B cell (primary cell): ENCODE data around the gene CLVS2. TPM values are rescaled to one million over a fixed set of nuclear protein-coding genes. Genes with fewer than 3 reads are reported as not detected.

Experiments
- ATAC-seq: fragments of 200-7000 bp; cut with Tn5 transposase; one replicate; pipeline ENCODE4 v1.10.0; 2021; ENCODE audit warnings: low read depth, mild to moderate bottlenecking, moderate number of reproducible peaks, moderate library complexity
- CTCF ChIA-PET: fragments of 350-600 bp; sonication (Branson Sonifier 250); formaldehyde crosslinking; loops from one replicate; lab custom pipeline; 2021; ENCODE audit warnings: antibody characterized with exemption, inconsistent platforms; lab: Charles Lee
- POLR2A ChIA-PET: fragments of 350-600 bp; sonication (Branson Sonifier 250); formaldehyde crosslinking; loops from one replicate; lab custom pipeline; 2021; ENCODE audit warnings: antibody characterized with exemption; lab: Charles Lee
- DNase-seq: peaks from one replicate; pipeline ENCODE4 v3.0.0; 2013
- H2AFZ ChIP-seq: 2 replicates; pipeline ENCODE4 v1.6.1; 2012; ENCODE audit warnings: mild to moderate bottlenecking, low read depth, low read length; ENCODE audit not compliant: insufficient read depth, poor library complexity, severe bottlenecking
- H3K27ac ChIP-seq, 2 donors: 1 replicate in 1 of 2; 2 replicates in 1 of 2; pipeline ENCODE4 v1.5.1; 2012 to 2013; ENCODE audit warnings: low read length in 2 of 2, mild to moderate bottlenecking in 2 of 2, moderate library complexity in 1 of 2
- H3K27me3 ChIP-seq, 4 experiments: fragments of 200-600 bp in 1 of 4; sonication (generic) in 1 of 4; replicated peaks in 1 of 4; 1 replicate in 2 of 4; 2 replicates in 2 of 4; pipeline versions ENCODE4 v1.6.1 to v1.7.0; 2013 to 2016; ENCODE audit warnings: low read length in 3 of 4, mild to moderate bottlenecking in 2 of 4, mixed read lengths in 1 of 4, moderate library complexity in 1 of 4; ENCODE audit not compliant: insufficient read depth in 4 of 4, control insufficient read depth in 3 of 4; ENCODE audit errors: control extremely low read depth in 1 of 4
- H3K36me3 ChIP-seq, 2 experiments: replicated peaks in 1 of 2; 1 replicate in 1 of 2; 2 replicates in 1 of 2; pipeline versions ENCODE4 v1.6.1 to v1.7.1; 2013; ENCODE audit warnings: low read length in 1 of 2; ENCODE audit not compliant: insufficient read depth in 2 of 2, control insufficient read depth in 1 of 2; ENCODE audit errors: control extremely low read depth in 1 of 2, extremely low read depth in 1 of 2
- H3K4me1 ChIP-seq, 2 donors: fragments of 200-600 bp in 1 of 2; sonication (generic) in 1 of 2; 1 replicate in 1 of 2; 2 replicates in 1 of 2; pipeline versions ENCODE4 v1.5.1 to v1.6.1; 2013 to 2017; ENCODE audit warnings: low read length in 2 of 2; ENCODE audit not compliant: control insufficient read depth in 2 of 2, insufficient read depth in 2 of 2
- H3K4me2 ChIP-seq: replicated peaks from 2 replicates; pipeline ENCODE3; 2012; ENCODE audit warnings: mild to moderate bottlenecking, low read depth, low read length; ENCODE audit not compliant: poor library complexity, severe bottlenecking
- H3K4me3 ChIP-seq, 5 experiments: fragments of 200-600 bp in 1 of 5; sonication (generic) in 1 of 5; 1 replicate in 3 of 5; 2 replicates in 2 of 5; pipeline versions ENCODE4 v1.5.1 to v1.7.0; 2011 to 2016; ENCODE audit warnings: low read length in 4 of 5, mild to moderate bottlenecking in 4 of 5, low read depth in 2 of 5, control low read depth in 1 of 5, moderate library complexity in 1 of 5; ENCODE audit not compliant: insufficient read depth in 1 of 5; ENCODE audit errors: control extremely low read depth in 1 of 5, extremely low read depth in 1 of 5
- H3K79me2 ChIP-seq: fragments of 200-600 bp; sonication (generic); one replicate; pipeline ENCODE4 v1.6.0; 2016; ENCODE audit warnings: low read length; ENCODE audit not compliant: control insufficient read depth, insufficient read depth
- H3K9ac ChIP-seq: fragments of 200-600 bp; sonication (generic); 2 replicates; pipeline ENCODE4 v1.6.1; 2017; ENCODE audit warnings: mild to moderate bottlenecking, low read length, moderate library complexity
- H3K9me3 ChIP-seq, 3 donors: one replicate each; pipeline versions ENCODE4 v1.6.1 to v1.7.1; 2013; ENCODE audit warnings: low read length in 2 of 3; ENCODE audit not compliant: control insufficient read depth in 2 of 3, insufficient read depth in 1 of 3; ENCODE audit errors: control extremely low read depth in 1 of 3
- H4K20me1 ChIP-seq: 2 replicates; pipeline ENCODE4 v1.6.0; 2012; ENCODE audit warnings: mild to moderate bottlenecking, low read length; ENCODE audit not compliant: insufficient read depth, control insufficient read depth, poor library complexity, severe bottlenecking
- H3K27ac Mint-ChIP-seq: one replicate; pipeline ENCODE4 v1.8.0; 2021; ENCODE audit warnings: mixed read lengths
- H3K27me3 Mint-ChIP-seq: one replicate; pipeline ENCODE4 v1.8.0; 2021; ENCODE audit warnings: mixed read lengths
- H3K4me1 Mint-ChIP-seq: one replicate; pipeline ENCODE4 v1.8.0; 2021; ENCODE audit warnings: mixed read lengths
- H3K4me3 Mint-ChIP-seq: one replicate; pipeline ENCODE4 v1.8.0; 2021; ENCODE audit warnings: mixed read lengths
- H3K9me3 Mint-ChIP-seq: one replicate; pipeline ENCODE4 v1.8.0; 2022; ENCODE audit warnings: mixed read lengths; ENCODE audit not compliant: insufficient read depth
- CTCF ChIP-seq: fragments of 200-600 bp; IDR thresholded peaks from one replicate; pipeline ENCODE4 v1.8.0; 2022; ENCODE audit warnings: antibody characterized with exemption, mild to moderate bottlenecking
- EZH2 ChIP-seq: IDR thresholded peaks from 2 replicates; pipeline ENCODE4 v1.6.1; 2012; ENCODE audit warnings: borderline replicate concordance, low read depth, mild to moderate bottlenecking, moderate library complexity, low read length; ENCODE audit not compliant: insufficient read depth, poor library complexity, severe bottlenecking
- WGBS: methylation state at CpG from one replicate; pipeline ENCODE4 v1.1.5; 2013; ENCODE audit warnings: missing lambda C conversion rate; ENCODE audit not compliant: insufficient coverage; 5-methylcytosine and 5-hydroxymethylcytosine counted together
- intact Hi-C: fragments of 100-400 bp; cut with micrococcal nuclease; formaldehyde crosslinking; loops from one replicate; pipeline ENCODE4 v1.10.0; 2022
- polyA plus RNA-seq: library from polyadenylated mRNA; depleted of rRNA; stranded (reverse); fragments of >200 nt; gene quantifications from 2 replicates; pipeline ENCODE4 v1.2.3, GENCODE V29; 2012
- total RNA-seq, 2 donors: library from RNA; stranded (reverse); fragments of 120-200 nt in 1 of 2; gene quantifications; 1 replicate in 1 of 2; 2 replicates in 1 of 2; pipeline versions ENCODE4 v1.2.3 to v1.2.4, GENCODE V29; 2013 to 2022

CLVS2 gene
- total and polyA plus RNA-seq, 2 donors (not counting 1 experiment from before 2014, with no cell fraction given): not detected

- no peak overlapping the region for H3K4me3 ChIP-seq
- no peaks in the 10 kb centered on the region for H3K27me3 ChIP-seq
- intact Hi-C loops: no loop called here
- POLR2A ChIA-PET: no interaction called here
- no peaks in the 10 kb centered on the region for H3K79me2 ChIP-seq
- H3K9me3 Mint-ChIP-seq: peaks cover 4% of the 10 kb centered on the region
- H3K9ac ChIP-seq: no peak overlapping the region
- H3K36me3 ChIP-seq: no peaks in the 10 kb centered on the region
- no peaks in the 10 kb centered on the region for H3K4me1 ChIP-seq
- H4K20me1 ChIP-seq: no peaks in the 10 kb centered on the region
- H3K9me3 ChIP-seq: no peaks in the 10 kb centered on the region
- no peak for TF ChIP-seq EZH2
- TF ChIP-seq CTCF: no peak
- H3K27ac ChIP-seq: no peak overlapping the region
- no peak overlapping the region for H3K4me3 Mint-ChIP-seq
- H3K27me3 Mint-ChIP-seq: no peaks in the 10 kb centered on the region
- no peak overlapping the region for H2AFZ ChIP-seq
- no CpG with 5 or more reads among the region's 1 CpG for WGBS
- no peak overlapping the region for H3K27ac Mint-ChIP-seq
- no peak for ATAC-seq
- CTCF ChIA-PET: no interaction called here
- DNase-seq: no peak
- no peaks in the 10 kb centered on the region for H3K4me1 Mint-ChIP-seq
- no peak overlapping the region for H3K4me2 ChIP-seq
Observed at GRCh38 chr6:123105561-123105960, 109.5 kb downstream of the CLVS2 start.

GRCh38 chr6:123116370-123116769 lies 120.3 kb downstream of the CLVS2 start:
- Histone ChIP-seq H4K20me1 (no peaks in the 10 kb centered on the region), H3K79me2 (no peaks in the 10 kb centered on the region), H3K27ac (no peak overlapping the region), H2AFZ (no peak overlapping the region), H3K27me3 (no peaks in the 10 kb centered on the region), H3K4me2 (no peak overlapping the region), H3K9me3 (no peaks in the 10 kb centered on the region), H3K4me3 (no peak overlapping the region), H3K36me3 (no peaks in the 10 kb centered on the region), H3K9ac (no peak overlapping the region), H3K4me1 (no peaks in the 10 kb centered on the region)
- Mint-ChIP-seq H3K27me3 (no peaks in the 10 kb centered on the region), H3K9me3 (no peaks in the 10 kb centered on the region), H3K27ac (no peak overlapping the region), H3K4me1 (no peaks in the 10 kb centered on the region), H3K4me3 (no peak overlapping the region)
- WGBS: no CpG with 5 or more reads among the region's 7 CpGs
- no peak for TF ChIP-seq EZH2
- no peak for TF ChIP-seq CTCF
- POLR2A ChIA-PET: no interaction called here
- CTCF ChIA-PET: no interaction called here
- intact Hi-C loops: no loop called here
- DNase-seq (no peak), ATAC-seq (no peak)
